GM23248 (cell line): Measurements from ENCODE around the gene DPP10.

Experiments used
- EZH2 ChIP-seq: fragments of 200-600 bp; sonication (generic); IDR thresholded peaks from 2 replicates; pipeline ENCODE4 v1.6.1; 2018; ENCODE audit warnings: antibody characterized with exemption, mild to moderate bottlenecking; ENCODE audit not compliant: insufficient read depth, poor library complexity, severe bottlenecking
- EZH2phosphoT487 ChIP-seq: fragments of 200-600 bp; sonication (generic); IDR thresholded peaks from 2 replicates; pipeline ENCODE4 v1.6.1; 2018; ENCODE audit warnings: antibody characterized with exemption, moderate library complexity, mild to moderate bottlenecking, low read depth; ENCODE audit not compliant: insufficient read depth

GRCh38 chr2:114610677-114611076, 168.2 kb downstream of the DPP10 start:
- TF ChIP-seq EZH2phosphoT487 (no peak), EZH2 (no peak)
